H7 (cell line): ENCODE data around the gene ADAM15. TPM values are rescaled to one million over a fixed set of nuclear protein-coding genes. Genes with fewer than 3 reads are reported as not detected.

Experiments used
- DNase-seq: peaks from one replicate; pipeline ENCODE4 v3.0.0; 2012
- H3K27me3 ChIP-seq: 2 replicates; pipeline ENCODE4 v1.6.0; 2011; ENCODE audit warnings: mild to moderate bottlenecking, low read length; ENCODE audit not compliant: control insufficient read depth, insufficient read depth
- H3K36me3 ChIP-seq: replicated peaks from 2 replicates; pipeline ENCODE4 v1.5.1; 2011; ENCODE audit warnings: low read length; ENCODE audit not compliant: control insufficient read depth, insufficient read depth
- H3K4me3 ChIP-seq: 2 replicates; pipeline ENCODE4 v1.5.1; 2011; ENCODE audit warnings: low read depth, mild to moderate bottlenecking, control low read depth, low read length, moderate library complexity; ENCODE audit not compliant: insufficient read depth
- total RNA-seq: library from RNA; depleted of rRNA; stranded (reverse); fragments of >200 nt; shearing (Covaris generic); gene quantifications from 2 replicates; pipeline ENCODE4 v1.2.3, GENCODE V29; 2014

The ADAM15 gene
- total RNA-seq, 1 experiment from 2014 or later, result 34.9 TPM

GRCh38 chr1:155034318-155035208 is 16.6 kb upstream of the ADAM15 start:
- peak; percentile 38 for DNase-seq
- Histone ChIP-seq H3K4me3 (no peak overlapping the region), H3K36me3 (no peaks in the 10 kb centered on the region), H3K27me3 (peaks cover 6% of the 10 kb centered on the region)

DNA sequence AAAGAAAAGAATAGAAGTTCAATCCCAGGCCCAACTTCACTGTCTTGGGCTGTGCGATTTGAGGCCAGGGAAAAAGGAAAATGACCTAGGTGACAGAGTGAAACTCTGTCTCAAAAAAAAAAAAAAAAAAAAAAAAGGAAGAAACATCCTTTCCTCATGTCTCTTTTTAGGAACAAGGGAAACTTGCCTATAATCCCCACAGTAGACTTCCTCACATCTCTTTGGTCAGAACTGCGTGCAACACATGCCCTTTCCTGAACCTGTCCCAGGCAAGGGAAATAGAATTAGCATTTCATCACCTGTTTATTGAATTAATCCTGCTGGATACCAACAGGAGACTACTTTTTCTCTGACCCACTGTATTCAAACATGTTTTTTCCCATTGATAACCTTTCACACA is 15.2 kb upstream of the ADAM15 start:
- peaks cover 6% of the 10 kb centered on the region for H3K27me3 ChIP-seq
- DNase-seq, result no peak

GRCh38 chr1:155037043-155037442 is 14.1 kb upstream of the ADAM15 start:
- H3K36me3 ChIP-seq, result no peaks in the 10 kb centered on the region
- peaks cover 6% of the 10 kb centered on the region for H3K27me3 ChIP-seq
- no peak overlapping the region for H3K4me3 ChIP-seq
- no peak for DNase-seq

More for the DNA sequence above, 15.2 kb upstream of the ADAM15 start:
- no peak overlapping the region for H3K4me3 ChIP-seq
- no peaks in the 10 kb centered on the region for H3K36me3 ChIP-seq

- DNase-seq, result no peak
- H3K36me3 ChIP-seq, result no peaks in the 10 kb centered on the region
These were observed 13.2 kb upstream of the ADAM15 start for GRCh38 chr1:155037851-155038441.

DNA sequence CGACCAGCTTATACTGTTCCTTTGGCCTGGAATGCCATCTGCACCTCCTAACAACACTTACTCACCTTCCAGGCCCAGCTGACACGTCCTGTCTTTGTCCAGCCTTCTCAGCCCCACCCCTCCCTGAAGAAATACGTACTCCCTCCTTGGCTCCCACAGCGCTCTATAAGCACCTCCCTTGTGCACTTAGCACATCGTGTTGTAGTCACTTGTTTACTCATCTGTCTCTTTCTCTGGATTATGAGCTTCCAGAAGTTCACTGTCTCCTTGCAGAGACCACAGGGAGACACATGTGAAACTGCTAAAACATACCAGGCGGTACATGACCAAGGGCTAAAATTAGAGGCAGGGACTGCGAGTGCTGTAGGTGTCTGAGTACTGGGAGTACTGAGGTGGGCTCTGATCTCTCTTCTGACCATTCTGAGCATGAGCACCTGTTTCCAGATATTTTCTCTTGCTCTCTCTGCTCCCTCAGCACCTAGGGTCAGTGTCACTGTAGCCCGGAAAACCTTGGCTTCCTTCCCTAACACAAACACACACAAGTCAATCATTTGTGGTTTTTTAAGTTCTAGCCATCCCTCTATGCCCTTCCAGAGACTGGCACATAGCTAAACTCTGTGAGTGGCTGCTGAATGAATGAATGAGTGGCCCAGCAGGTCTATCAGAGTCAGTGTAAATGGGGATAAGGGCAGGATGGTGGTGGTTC is 12.4 kb upstream of the ADAM15 start:
- DNase-seq, result no peak
- no peaks in the 10 kb centered on the region for H3K36me3 ChIP-seq
- peaks cover 9% of the 10 kb centered on the region for H3K27me3 ChIP-seq
- H3K4me3 ChIP-seq, result no peak overlapping the region

More at GRCh38 chr1:155037851-155038441, 13.2 kb upstream of the ADAM15 start:
- no peak overlapping the region for H3K4me3 ChIP-seq
- peaks cover 6% of the 10 kb centered on the region for H3K27me3 ChIP-seq

DNA sequence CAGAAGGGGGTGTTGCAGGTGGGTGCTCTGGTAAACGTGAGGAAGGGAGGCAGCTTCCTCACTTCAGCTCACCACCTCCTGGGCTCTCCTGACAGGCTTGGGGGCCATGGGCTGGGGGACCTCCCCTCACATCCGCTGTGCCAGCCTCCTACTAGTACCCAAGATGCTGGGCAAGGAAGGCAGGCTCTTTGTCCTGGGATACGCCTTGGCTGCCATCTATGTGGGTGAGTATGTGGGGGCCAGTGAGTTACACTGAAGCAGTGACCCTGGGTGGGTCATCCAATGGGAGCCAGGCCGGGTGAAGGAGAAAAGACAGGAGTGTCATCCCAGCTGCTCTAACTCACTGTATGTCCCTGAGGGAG is 11.8 kb upstream of the ADAM15 start:
- no peaks in the 10 kb centered on the region for H3K36me3 ChIP-seq
- H3K4me3 ChIP-seq, result no peak overlapping the region
- no peak for DNase-seq
- H3K27me3 ChIP-seq, result peaks cover 9% of the 10 kb centered on the region

DNA sequence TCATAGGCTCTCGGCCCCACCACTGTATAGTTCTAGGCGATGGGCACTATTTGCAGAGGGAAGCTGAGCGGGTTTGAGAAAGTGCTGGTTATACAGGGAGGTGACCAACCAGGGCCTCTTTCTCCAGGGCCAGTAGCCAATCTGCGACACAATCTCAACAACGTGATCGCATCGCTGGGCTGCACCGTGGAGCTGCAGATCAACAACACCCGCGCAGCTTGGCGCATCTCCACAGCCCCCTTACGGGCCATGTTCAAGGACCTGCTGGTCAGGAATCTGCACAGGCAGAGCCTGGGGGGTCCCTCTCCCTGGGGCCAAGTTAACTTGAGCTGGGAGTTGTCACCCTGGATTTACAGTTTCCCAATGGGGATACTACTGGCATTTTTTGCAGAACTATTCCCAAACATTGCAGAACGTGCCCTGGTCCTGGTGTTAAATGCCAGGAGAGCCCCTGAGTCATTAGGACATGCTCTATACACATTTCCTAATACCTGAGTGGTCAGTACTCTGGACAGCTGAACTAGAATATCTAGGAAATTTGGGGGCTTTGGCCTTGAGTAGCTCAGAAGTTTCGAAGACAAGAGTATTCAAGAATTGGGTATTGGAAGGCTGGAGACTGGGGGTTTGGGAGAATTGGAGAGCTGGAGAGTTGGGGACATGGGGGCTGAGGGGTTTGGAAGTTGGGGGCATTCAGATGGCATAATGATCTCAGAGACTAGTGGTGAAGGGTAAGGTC is 10.6 kb upstream of the ADAM15 start:
- H3K4me3 ChIP-seq, result no peak overlapping the region
- DNase-seq, result no peak
- peaks cover 9% of the 10 kb centered on the region for H3K27me3 ChIP-seq
- no peaks in the 10 kb centered on the region for H3K36me3 ChIP-seq

- no peak overlapping the region for H3K4me3 ChIP-seq
- H3K36me3 ChIP-seq, result no peaks in the 10 kb centered on the region
- H3K27me3 ChIP-seq, result peaks cover 9% of the 10 kb centered on the region
- no peak for DNase-seq
These were observed 8.3 kb upstream of the ADAM15 start for GRCh38 chr1:155042789-155043188.

DNA sequence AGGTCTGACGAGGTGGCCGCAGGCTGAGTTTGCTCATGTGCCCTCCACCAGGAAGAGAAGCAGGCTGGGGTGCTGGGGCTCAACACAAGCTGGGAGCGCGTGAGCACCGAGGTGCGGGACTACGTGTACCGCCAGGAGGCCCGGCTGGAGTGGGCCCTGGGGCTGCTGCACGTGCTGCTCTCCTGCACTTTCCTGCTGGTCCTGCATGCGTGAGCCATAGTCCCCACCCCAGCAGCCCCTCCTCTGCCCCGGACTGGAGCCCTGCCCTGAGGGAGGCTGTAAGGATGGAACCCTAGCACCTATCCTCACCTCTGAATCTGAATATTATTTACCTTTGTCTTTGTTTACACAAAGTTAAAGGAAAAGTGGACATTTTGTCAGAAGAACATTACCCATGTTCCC is 7.8 kb upstream of the ADAM15 start:
- Histone ChIP-seq H3K27me3 (peaks cover 7% of the 10 kb centered on the region), H3K4me3 (no peak overlapping the region), H3K36me3 (no peaks in the 10 kb centered on the region)
- DNase-seq, result no peak

DNA sequence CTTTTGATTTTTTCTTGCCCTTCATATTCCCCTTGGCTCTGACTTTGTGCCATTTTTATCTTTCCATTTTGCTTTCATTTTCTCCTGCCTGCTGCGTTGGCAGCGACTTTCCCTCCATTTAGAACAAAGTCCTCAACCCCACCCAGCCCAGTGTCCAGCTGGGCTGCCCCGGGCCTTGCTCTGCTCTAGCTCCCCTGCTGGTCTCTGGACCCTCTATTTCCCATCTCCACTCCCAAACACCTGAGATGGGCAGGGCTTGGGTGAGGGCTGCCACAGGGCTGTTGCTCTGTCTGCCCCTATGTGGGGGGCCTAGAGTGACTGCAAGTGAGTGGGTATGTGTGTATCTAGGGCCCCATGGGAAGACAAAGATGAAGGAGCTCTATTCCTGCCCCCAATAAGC is 7.3 kb upstream of the ADAM15 start:
- Histone ChIP-seq H3K27me3 (peaks cover 7% of the 10 kb centered on the region), H3K36me3 (no peaks in the 10 kb centered on the region), H3K4me3 (no peak overlapping the region)
- DNase-seq, result no peak

DNA sequence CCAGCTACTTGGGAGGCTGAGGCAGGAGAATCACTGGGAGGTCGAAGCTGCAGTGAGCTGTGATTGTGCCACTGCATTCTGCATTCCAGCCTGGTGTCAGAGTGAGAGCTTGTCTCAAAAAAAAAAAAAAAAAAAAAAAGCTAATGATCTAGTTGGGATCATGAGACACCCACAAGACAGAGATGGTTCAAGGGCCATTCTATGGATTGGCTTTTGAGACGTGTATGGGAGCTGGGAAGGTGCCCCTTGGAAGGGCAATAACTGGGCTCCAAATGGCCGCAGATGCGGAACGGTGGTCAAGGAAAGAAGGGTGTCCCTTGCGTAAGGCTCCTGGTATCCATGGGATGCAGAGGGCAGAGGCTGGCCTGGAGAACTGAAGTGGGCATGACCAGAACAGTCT is 6.8 kb upstream of the ADAM15 start:
- Histone ChIP-seq H3K27me3 (peaks cover 3% of the 10 kb centered on the region; the same call in 1 of the 2 replicates), H3K36me3 (no peaks in the 10 kb centered on the region), H3K4me3 (no peak overlapping the region)
- no peak for DNase-seq

DNA sequence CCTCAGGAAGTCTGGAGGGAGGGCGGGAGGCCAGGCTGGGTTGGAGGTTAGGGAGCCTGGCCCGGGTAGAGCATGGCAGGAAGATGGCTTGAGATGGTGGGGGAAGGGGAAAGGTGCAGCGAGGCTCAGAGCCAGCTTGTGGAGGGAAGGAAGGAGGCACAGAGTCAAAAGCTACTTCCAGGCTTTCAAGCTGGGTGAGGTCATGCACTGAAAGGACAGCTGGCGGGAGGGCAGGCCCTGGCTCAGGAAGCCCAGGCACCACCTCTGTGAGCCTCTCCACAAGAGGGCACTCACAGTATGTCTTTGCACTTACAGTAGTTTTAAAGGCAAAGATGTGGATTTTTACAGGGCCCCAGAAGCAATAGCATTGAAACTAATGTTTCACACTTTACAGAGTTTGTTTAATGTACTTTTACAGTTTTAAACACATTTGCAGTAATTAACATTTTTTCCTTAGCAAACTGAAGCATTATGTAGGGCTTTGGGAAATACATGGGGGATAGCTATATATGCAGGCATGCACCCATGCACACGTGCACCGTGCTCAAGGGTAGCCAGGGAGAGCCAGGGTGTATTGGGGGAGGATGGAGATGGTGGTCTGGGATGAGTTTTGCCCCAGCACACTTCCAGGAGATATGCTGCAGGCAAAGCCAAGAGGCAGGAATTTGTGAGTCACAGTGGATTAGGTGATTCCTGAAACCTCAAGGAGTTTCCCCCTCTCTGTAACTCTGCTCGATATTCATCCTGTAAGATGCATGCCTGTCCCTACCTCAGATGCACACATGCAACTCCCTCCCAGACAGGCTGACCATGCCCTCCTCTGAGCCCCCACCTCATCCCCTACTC is 6.1 kb upstream of the ADAM15 start:
- no peak overlapping the region for H3K4me3 ChIP-seq
- DNase-seq, result peak; percentile 95
- H3K36me3 ChIP-seq, result no peaks in the 10 kb centered on the region
- H3K27me3 ChIP-seq, result peaks cover 3% of the 10 kb centered on the region; the same call in 1 of the 2 replicates

GRCh38 chr1:155048449-155049334 is 2.4 kb upstream of the ADAM15 start:
- peaks cover 18% of the 10 kb centered on the region for H3K27me3 ChIP-seq
- H3K36me3 ChIP-seq, result no peaks in the 10 kb centered on the region
- DNase-seq, result no peak
- H3K4me3 ChIP-seq, result no peak overlapping the region
